Pericardium fibroblast (primary cell): ENCODE data around the gene CTBP2. TPM values are rescaled to one million over a fixed set of nuclear protein-coding genes. Genes with fewer than 3 reads are reported as not detected.

Experiments used
- total RNA-seq: library from RNA; depleted of rRNA; stranded (reverse); fragments of >200 nt; gene quantifications from 2 replicates; pipeline ENCODE4 v1.2.3, GENCODE V29; 2015

CTBP2 gene
- total RNA-seq, result 36.8 and 43.9 TPM in 2 replicates

GRCh38 chr10:125159932-125160855 is at the start of gene CTBP2:
TSS of gene CTBP2 (minus strand) at chr10:125160563.

GRCh38 chr10:124941823-124942222 is 218.5 kb downstream of the CTBP2 start, which contains the start of gene ZRANB1:
TSS of gene ZRANB1 (plus strand) at chr10:124942123. CDS start at chr10:124942494, 371 bp downstream.

Other genes starting within 250 kb of the CTBP2 start
- gene ZRANB1, start 218.4 kb downstream of the CTBP2 start, total RNA-seq, result 13.5 and 14.1 TPM in 2 replicates